ENCODE data around the gene HNF4A.

DNA sequence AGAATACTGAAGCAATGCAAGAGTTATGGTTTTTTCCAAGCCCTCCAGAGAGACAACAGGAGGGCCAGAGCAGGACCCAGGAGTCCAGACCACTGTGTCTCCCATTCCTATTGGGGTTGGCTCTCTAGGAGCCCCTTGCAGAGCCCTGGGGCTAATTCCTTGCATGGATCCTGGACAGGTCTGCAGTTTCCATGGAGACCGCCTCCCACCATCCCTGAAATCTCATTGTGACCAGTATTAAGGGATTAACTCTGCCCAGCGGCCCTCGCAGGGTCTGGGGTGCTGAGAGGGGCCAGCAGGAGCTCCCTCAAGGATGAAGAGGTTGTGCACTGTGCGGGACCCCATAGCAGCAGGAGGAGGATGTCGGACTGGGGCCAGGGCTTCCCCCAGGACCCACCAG is 34.8 kb downstream of the HNF4A start:
- TF ChIP-seq, protein P1, sequence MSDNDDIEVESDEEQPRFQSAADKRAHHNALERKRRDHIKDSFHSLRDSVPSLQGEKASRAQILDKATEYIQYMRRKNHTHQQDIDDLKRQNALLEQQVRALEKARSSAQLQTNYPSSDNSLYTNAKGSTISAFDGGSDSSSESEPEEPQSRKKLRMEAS (IDR thresholded peaks at IDR 0.05; ENCODE audit: low read depth, low read length): no peak
- TF ChIP-seq CTCF (IDR thresholded peaks at IDR 0.05; ENCODE audit: low read depth, low read length) (no peak), POLR2A (IDR thresholded peaks at IDR 0.05; ENCODE audit: extremely low read depth, insufficient read length) (no peak), MYC (IDR thresholded peaks at IDR 0.05; ENCODE audit: low read depth, low read length) (no peak)

Measured in NB4 (cell line).